NCI-H1048 (cell line): ENCODE data around the gene EXD3.

Experiments
- DNase-seq: peaks from one replicate; lab custom pipeline; 2025; lab: John Stamatoyannopoulos, UW

The EXD3 gene

DNA sequence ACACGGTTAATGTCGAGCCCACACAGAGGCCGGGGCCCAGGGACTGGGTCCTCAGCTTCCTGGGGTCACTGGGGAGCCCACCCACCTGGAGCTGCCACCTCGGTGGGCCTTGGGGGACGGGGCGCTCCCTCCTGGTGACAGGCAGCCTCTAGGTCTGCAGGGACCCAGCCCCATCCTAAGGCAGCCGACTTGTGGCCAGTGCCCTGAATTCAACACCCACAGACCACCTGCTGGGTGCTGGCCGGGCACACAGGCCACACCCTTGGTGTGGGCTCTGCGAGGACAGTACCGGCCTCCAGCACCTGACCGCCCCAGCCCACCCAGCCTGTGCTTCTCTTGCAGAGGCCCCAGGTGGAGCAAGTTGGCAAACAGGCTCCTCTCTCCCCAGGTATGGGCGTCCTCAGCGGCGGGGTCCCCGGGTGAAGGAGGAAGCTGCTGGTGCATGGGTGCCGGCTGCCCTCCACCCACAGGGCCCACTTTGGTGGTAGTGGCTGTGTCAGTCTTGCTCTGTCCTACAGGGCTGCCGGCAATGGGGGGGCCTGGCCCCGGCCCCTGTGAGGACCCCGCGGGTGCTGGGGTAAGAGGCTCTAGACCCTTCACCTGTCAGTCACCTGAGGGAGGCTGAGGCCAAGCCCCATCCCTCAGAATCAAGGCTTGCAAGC lies 9.9 kb upstream of the EXD3 start:
- no peak for DNase-seq

GRCh38 chr9:137431416-137431931 lies 8.5 kb upstream of the EXD3 start:
- DNase-seq: no peak

DNA sequence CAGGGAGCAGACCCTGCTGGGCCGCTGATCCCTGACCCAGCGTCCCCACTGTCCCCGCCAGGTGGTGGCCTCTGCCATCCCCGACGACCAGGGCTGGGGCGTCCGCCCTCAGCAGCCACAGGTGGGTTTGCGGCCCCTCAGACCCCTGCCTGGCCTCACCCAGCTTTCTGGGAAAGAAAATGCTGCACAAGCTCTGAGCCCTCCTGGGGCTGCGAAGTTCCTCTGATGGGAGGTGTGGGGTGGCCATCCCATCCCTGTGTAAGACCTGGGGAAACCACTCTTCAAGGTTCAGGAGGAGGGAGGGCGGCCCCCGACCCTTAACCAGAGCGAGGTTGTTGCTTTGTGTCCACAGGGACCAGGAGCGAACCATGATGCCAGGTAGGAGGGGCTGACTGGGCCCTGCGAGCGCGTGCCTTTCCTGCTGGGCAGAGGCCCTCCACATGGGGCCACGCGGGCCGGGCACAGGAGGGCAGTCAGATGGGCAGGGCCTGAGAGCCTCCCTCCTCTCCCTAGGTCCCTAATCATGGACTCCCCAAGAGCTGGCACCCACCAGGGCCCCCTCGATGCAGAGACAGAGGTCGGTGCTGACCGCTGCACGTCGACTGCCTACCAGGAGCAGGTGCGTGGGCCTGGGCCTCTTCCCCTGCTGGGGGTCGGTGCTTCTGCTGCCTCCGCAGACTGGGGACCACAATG lies 7.9 kb upstream of the EXD3 start:
- no peak for DNase-seq

- no peak for DNase-seq
Observed at GRCh38 chr9:137429974-137430722, 7.2 kb upstream of the EXD3 start.

DNA sequence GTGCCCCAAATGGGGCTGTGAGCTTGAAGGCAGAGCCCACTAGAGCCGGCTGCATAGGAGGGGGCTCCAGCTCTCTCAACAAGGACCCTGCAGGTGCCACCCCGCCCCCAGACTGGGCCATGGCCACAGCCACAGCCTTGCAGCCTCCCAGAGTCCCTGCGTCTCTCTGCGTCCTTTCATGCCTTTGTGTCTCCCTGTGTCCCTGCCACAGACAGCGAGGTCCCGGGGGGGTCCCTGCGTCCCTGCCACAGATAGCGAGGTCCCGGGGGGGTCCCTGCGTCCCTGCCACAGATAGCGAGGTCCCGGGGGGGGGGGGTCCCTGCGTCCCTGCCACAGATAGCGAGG lies 6.6 kb upstream of the EXD3 start:
- no peak for DNase-seq

GRCh38 chr9:137428841-137429545 lies 6.0 kb upstream of the EXD3 start:
- DNase-seq: no peak

- no peak for DNase-seq
Observed at GRCh38 chr9:137428311-137428630, 5.3 kb upstream of the EXD3 start.

- no peak for DNase-seq
Observed at GRCh38 chr9:137427454-137428310, 4.7 kb upstream of the EXD3 start.

GRCh38 chr9:137426018-137426681 lies 3.2 kb upstream of the EXD3 start:
- DNase-seq: no peak

GRCh38 chr9:137423514-137424291 lies 741 bp upstream of the EXD3 start:
- no peak for DNase-seq

DNA sequence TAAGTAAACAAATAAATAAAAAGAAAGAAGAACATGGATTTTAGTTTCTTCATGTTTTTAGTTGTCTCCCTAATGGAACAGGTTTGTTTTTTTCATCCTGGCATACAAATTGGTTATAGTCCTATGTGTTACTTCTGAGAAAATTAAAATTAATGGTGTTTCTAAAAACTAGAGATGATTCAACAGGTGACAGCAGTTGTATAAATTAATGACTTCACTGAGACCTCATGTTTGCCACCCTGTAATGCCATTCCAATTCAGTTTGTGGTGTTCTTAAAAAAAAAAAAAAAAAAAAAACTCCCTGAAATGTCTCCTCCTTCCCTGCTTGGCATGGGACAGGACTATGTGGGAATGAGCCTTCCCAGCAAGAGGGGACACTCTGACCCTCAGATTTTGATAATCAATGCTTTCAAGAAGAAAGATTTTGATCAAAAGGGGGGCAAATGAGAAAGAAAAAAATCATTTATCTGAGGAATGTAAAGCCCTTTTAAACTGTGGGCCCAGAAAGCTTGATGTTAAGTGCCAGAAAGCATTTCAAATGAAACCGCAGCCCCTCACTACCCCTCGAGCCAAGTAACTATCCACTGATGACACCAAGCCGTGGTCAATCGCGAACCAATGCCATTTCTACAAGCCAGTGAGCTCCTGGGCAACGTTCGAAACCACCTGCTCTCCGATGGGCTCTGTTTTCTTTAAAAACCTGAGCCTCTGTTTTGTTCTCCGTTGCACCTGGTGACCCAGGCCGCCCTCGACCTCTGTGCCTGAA lies 941 bp downstream of the EXD3 start:
- no peak for DNase-seq

- DNase-seq: no peak
Observed at GRCh38 chr9:137417161-137418021, 5.6 kb downstream of the EXD3 start.

DNA sequence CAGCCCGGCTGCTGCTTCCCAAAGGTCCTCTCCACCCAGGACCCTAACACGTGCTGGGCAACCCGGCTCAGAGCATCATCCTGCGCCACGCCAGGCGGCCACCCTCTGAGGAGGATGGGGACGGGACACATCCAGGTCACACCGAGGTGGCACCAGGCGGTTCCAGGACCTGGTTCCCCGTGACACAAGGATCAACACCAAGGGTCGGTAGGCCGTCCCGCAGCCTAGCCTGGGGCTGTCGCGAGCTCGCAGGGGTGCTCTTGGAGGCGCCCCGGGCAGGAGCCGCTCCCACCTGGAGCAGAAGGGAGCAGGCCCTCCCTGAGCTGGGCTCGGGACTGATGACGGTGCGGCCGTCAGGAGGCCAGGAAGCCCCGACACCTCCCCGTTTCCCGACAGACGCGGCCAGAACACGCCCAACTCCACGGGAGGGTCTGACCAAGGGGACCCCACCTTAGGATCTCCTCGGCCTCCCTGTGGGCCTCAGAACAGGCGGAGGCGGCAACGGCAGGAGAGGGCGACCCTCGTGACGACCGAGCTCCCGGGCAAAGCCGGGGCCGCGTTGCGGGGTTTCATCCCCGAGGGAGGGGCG lies 6.3 kb downstream of the EXD3 start:
- DNase-seq: no peak

DNA sequence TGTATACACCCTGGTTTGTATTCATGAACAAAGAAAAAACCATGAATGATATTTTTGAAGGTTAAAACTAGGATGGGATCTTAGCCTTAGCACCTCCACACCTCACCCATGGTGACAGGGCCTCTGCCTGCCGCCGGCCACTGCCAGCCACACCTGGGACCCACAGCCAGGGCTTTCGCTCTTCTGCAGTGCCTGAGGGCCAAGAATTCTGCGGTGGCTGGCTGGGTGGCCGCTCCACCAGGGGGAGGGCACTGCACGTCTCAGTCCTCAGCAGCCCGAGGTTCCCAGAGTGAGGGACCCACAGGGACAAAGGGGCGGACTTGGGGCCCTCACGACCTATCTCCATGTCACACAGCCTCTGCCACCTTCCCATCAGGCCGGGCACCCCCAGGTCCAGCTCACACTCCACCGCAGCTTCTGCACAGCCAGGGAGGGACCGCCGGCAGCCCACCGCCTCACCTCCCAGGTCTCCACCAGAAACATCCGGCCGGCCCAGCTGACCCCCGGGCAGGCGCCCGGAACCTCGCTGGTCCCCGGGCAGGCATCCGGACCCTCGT lies 6.9 kb downstream of the EXD3 start:
- no peak for DNase-seq

DNA sequence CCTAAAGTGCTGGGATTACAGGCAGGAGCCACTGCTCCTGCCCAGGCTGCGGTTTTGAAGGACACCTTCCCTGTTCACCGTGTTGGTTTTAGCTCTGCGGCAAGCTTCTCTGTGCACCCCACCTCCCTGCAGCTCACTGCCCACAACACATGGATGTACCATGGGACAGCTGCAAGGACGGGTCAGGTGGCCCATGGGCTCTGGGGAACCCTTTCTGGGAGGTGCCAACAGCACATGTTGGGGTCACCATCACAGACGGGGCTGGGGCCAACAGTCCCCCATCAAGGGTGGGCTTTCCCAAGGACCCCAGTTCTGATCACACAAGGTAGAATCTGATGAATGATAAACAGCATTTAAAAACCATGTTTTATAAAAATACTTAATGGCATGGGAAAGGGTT lies 7.5 kb downstream of the EXD3 start:
- DNase-seq: no peak

GRCh38 chr9:137412431-137412830 lies 10.5 kb downstream of the EXD3 start:
- DNase-seq: no peak

- no peak for DNase-seq
Observed at GRCh38 chr9:137411645-137412380, 11.1 kb downstream of the EXD3 start.
